CD14-positive monocyte (primary cell): ENCODE data around the gene HLA-DPA1. TPM values are rescaled to one million over a fixed set of nuclear protein-coding genes. Genes with fewer than 3 reads are reported as not detected.

Experiments
- DNase-seq, 3 donors: peaks; one replicate each; pipeline ENCODE4 v3.0.0-alpha.2; 2011 to 2022
- H2AFZ ChIP-seq: 2 replicates; pipeline ENCODE4 v1.6.0; 2012; ENCODE audit warnings: mild to moderate bottlenecking, low read depth, low read length, inconsistent platforms; ENCODE audit not compliant: insufficient read depth, poor library complexity, severe bottlenecking
- H3K27ac ChIP-seq, 2 donors: 1 replicate in 1 of 2; 2 replicates in 1 of 2; pipeline ENCODE4 v1.5.1; 2012 to 2013; ENCODE audit warnings: low read length in 2 of 2, control low read depth in 1 of 2, inconsistent platforms in 1 of 2, low read depth in 1 of 2, mild to moderate bottlenecking in 1 of 2
- H3K27me3 ChIP-seq, 2 donors: one replicate each; pipeline versions ENCODE4 v1.6.0 to v1.6.1; 2011 to 2013; ENCODE audit warnings: low read length in 2 of 2; ENCODE audit not compliant: control insufficient read depth in 2 of 2, insufficient read depth in 2 of 2
- H3K36me3 ChIP-seq, 2 donors: replicated peaks in 1 of 2; 1 replicate in 1 of 2; 2 replicates in 1 of 2; pipeline versions ENCODE4 v1.5.1 to v1.6.1; 2012 to 2013; ENCODE audit warnings: low read length in 2 of 2, control low read depth in 1 of 2, inconsistent platforms in 1 of 2, mild to moderate bottlenecking in 1 of 2; ENCODE audit not compliant: insufficient read depth in 2 of 2, control insufficient read depth in 1 of 2
- H3K4me1 ChIP-seq, 2 donors: 1 replicate in 1 of 2; 2 replicates in 1 of 2; pipeline versions ENCODE4 v1.5.1 to v1.6.1; 2012 to 2013; ENCODE audit warnings: low read length in 2 of 2, control low read depth in 1 of 2, inconsistent platforms in 1 of 2, mild to moderate bottlenecking in 1 of 2, moderate library complexity in 1 of 2; ENCODE audit not compliant: insufficient read depth in 2 of 2, control insufficient read depth in 1 of 2
- H3K4me2 ChIP-seq: replicated peaks from 2 replicates; pipeline ENCODE3; 2012; ENCODE audit warnings: low read length, moderate library complexity, mild to moderate bottlenecking; ENCODE audit not compliant: poor library complexity, severe bottlenecking; ENCODE audit errors: extremely low read depth
- H3K4me3 ChIP-seq, 3 experiments: fragments of 200-600 bp in 1 of 3; sonication (generic) in 1 of 3; replicated peaks in 1 of 3; 1 replicate in 2 of 3; 2 replicates in 1 of 3; pipeline ENCODE4 v1.5.1; 2011 to 2013; ENCODE audit warnings: low read length in 3 of 3, mild to moderate bottlenecking in 3 of 3, control low read depth in 2 of 3, low read depth in 2 of 3, inconsistent platforms in 1 of 3, moderate library complexity in 1 of 3
- H3K79me2 ChIP-seq: 2 replicates; pipeline ENCODE4 v1.6.0; 2012; ENCODE audit warnings: mild to moderate bottlenecking, control low read depth, inconsistent platforms, low read length, moderate library complexity; ENCODE audit not compliant: insufficient read depth
- H3K9ac ChIP-seq: 2 replicates; pipeline ENCODE4 v1.6.0; 2017; ENCODE audit warnings: low read length, mild to moderate bottlenecking; ENCODE audit not compliant: insufficient read depth, poor library complexity, severe bottlenecking
- H3K9me3 ChIP-seq, 2 donors: replicated peaks in 1 of 2; 1 replicate in 1 of 2; 2 replicates in 1 of 2; pipeline versions ENCODE4 v1.5.1 to v1.6.1; 2012 to 2013; ENCODE audit warnings: low read length in 2 of 2, control low read depth in 1 of 2; ENCODE audit not compliant: control insufficient read depth in 1 of 2, insufficient read depth in 1 of 2
- H4K20me1 ChIP-seq: 2 replicates; pipeline ENCODE4 v1.6.0; 2012; ENCODE audit warnings: mild to moderate bottlenecking, low read length, control low read depth, moderate library complexity; ENCODE audit not compliant: insufficient read depth
- H3K27ac Mint-ChIP-seq, 7 donors: one replicate each; pipeline ENCODE4 v1.8.0; 2020; ENCODE audit warnings: mild to moderate bottlenecking in 7 of 7, mixed read lengths in 7 of 7, moderate library complexity in 6 of 7, inconsistent platforms in 2 of 7
- H3K27me3 Mint-ChIP-seq, 3 donors: one replicate each; pipeline ENCODE4 v1.8.0; 2021 to 2022; ENCODE audit warnings: low read depth in 3 of 3, mild to moderate bottlenecking in 3 of 3, mixed read lengths in 3 of 3, moderate library complexity in 3 of 3, inconsistent platforms in 1 of 3
- H3K36me3 Mint-ChIP-seq, 2 donors: one replicate each; pipeline ENCODE4 v1.8.0; 2020; ENCODE audit warnings: mixed read lengths in 2 of 2, inconsistent platforms in 1 of 2, mild to moderate bottlenecking in 1 of 2
- H3K4me1 Mint-ChIP-seq: one replicate; pipeline ENCODE4 v1.8.0; 2020; ENCODE audit warnings: mild to moderate bottlenecking, mixed read lengths
- H3K4me3 Mint-ChIP-seq, 2 donors: one replicate each; pipeline ENCODE4 v1.8.0; 2020; ENCODE audit warnings: mild to moderate bottlenecking in 2 of 2, mixed read lengths in 2 of 2, moderate library complexity in 1 of 2
- H3K9me3 Mint-ChIP-seq, 7 donors: one replicate each; pipeline ENCODE4 v1.8.0; 2020 to 2022; ENCODE audit warnings: mixed read lengths in 7 of 7, mild to moderate bottlenecking in 6 of 7, moderate library complexity in 6 of 7, inconsistent platforms in 2 of 7
- CTCF ChIP-seq: fragments of 200-600 bp; IDR thresholded peaks from one replicate; pipeline ENCODE4 v1.8.0; 2022; ENCODE audit warnings: antibody characterized with exemption, mild to moderate bottlenecking
- WGBS: methylation state at CpG from one replicate; pipeline ENCODE4 v1.1.5; 2013; ENCODE audit warnings: missing lambda C conversion rate; ENCODE audit not compliant: insufficient coverage; 5-methylcytosine and 5-hydroxymethylcytosine counted together
- intact Hi-C, 2 donors: fragments of 100-400 bp; cut with micrococcal nuclease; formaldehyde crosslinking; loops; one replicate each; pipeline versions ENCODE4 v1.15.0 to v1.15.1; 2023
- polyA plus RNA-seq, 3 donors: library from polyadenylated mRNA; depleted of rRNA in 1 of 3; unstranded in 2 of 3; stranded (reverse) in 1 of 3; fragments of 300-500 nt in 2 of 3; fragments of >200 nt in 1 of 3; fragmentation: Illumina TruSeq in 2 of 3; gene quantifications; 1 replicate in 2 of 3; 2 replicates in 1 of 3; pipeline ENCODE4 v1.2.3, GENCODE V29; 2012 to 2021

HLA-DPA1 gene
- polyA plus RNA-seq, 3 donors = 578 to 1,024 (median 796) TPM

- no peak overlapping the region for H3K4me3 ChIP-seq
- H2AFZ ChIP-seq = no peak overlapping the region
- peaks cover 11 to 16% of the 10 kb centered on the region in 2 donors for H3K9me3 ChIP-seq
- H3K4me1 ChIP-seq = peaks cover 22 to 39% of the 10 kb centered on the region in 2 donors
- 100% methylated on average over 1 of the region's 2 CpGs for whole genome bisulfite sequencing
- H3K36me3 ChIP-seq = peaks cover 0 to 7% of the 10 kb centered on the region in 2 donors
- DNase-seq = no peak
- no peak overlapping the region for H3K9ac ChIP-seq
- no peak overlapping the region for H3K27ac ChIP-seq
- no peak overlapping the region for H3K4me3 Mint-ChIP-seq
- no peaks in the 10 kb centered on the region for H3K79me2 ChIP-seq
- peaks cover 0 to 5% of the 10 kb centered on the region in 2 donors for H3K36me3 Mint-ChIP-seq
- H3K9me3 Mint-ChIP-seq = peaks cover 13 to 23% (median 18%) of the 10 kb centered on the region in 7 donors
- no peaks in the 10 kb centered on the region for H4K20me1 ChIP-seq
- H3K27me3 ChIP-seq = peaks cover 0 to 6% of the 10 kb centered on the region in 2 donors
- H3K4me1 Mint-ChIP-seq = peaks cover 21% of the 10 kb centered on the region
- peak overlapping the region in 1 of 7 donors; percentile 7 for H3K27ac Mint-ChIP-seq
- H3K4me2 ChIP-seq = no peak overlapping the region
- intact Hi-C loops = no loop called here
- TF ChIP-seq CTCF = no peak
- peaks cover 3 to 13% (median 11%) of the 10 kb centered on the region in 3 donors for H3K27me3 Mint-ChIP-seq
These were observed 34.9 kb upstream of the HLA-DPA1 start for GRCh38 chr6:33108307-33108706.

- Mint-ChIP-seq H3K9me3 (peaks cover 13 to 26% (median 18%) of the 10 kb centered on the region in 7 donors), H3K27ac (peak overlapping the region in 1 of 7 donors; percentile 7), H3K36me3 (peaks cover 0 to 5% of the 10 kb centered on the region in 2 donors), H3K27me3 (peaks cover 3 to 13% (median 10%) of the 10 kb centered on the region in 3 donors), H3K4me1 (peaks cover 15% of the 10 kb centered on the region), H3K4me3 (no peak overlapping the region)
- WGBS = no CpG with 5 or more reads among the region's 2 CpGs
- no peak for TF ChIP-seq CTCF
- peak in 2 of 3 donors; percentile 21 to 37 for DNase-seq
- intact Hi-C loops = no loop called here
- peaks cover 0 to 7% of the 10 kb centered on the region in 2 donors for H3K36me3 ChIP-seq
- H3K4me1 ChIP-seq = peaks cover 15 to 32% of the 10 kb centered on the region in 2 donors
- H3K27me3 ChIP-seq = peaks cover 0 to 6% of the 10 kb centered on the region in 2 donors
- peak overlapping the region; percentile 9 for H3K4me2 ChIP-seq
- no peaks in the 10 kb centered on the region for H4K20me1 ChIP-seq
- H2AFZ ChIP-seq = no peak overlapping the region
- peak overlapping the region in 1 of 3 experiments; percentile 11 for H3K4me3 ChIP-seq
- H3K79me2 ChIP-seq = no peaks in the 10 kb centered on the region
- H3K27ac ChIP-seq = no peak overlapping the region
- no peak overlapping the region for H3K9ac ChIP-seq
- H3K9me3 ChIP-seq = peaks cover 11 to 16% of the 10 kb centered on the region in 2 donors
These were observed 34.2 kb upstream of the HLA-DPA1 start for GRCh38 chr6:33107641-33108040.
